Measurements from ENCODE around the gene PHF5A.

Gene PHF5A

GRCh38 chr22:41468381-41469217 is at the start of gene PHF5A, which contains the start of gene ACO2:
Gene PHF5A (minus strand): TSS chr22:41468692. CDS start chr22:41468653, 39 bp downstream.
Gene ACO2 (plus strand): TSS chr22:41469117. CDS start chr22:41469147, 30 bp downstream.
- DNase-seq (ENCODE audit: low read depth), result peak; percentile 99

- no peak for DNase-seq (ENCODE audit: low read depth)
These were observed 49.5 kb upstream of the PHF5A start for GRCh38 chr22:41518048-41518347.

GRCh38 chr22:41517172-41518047 is 48.9 kb upstream of the PHF5A start:
- peak; percentile 73 for DNase-seq (ENCODE audit: low read depth)

GRCh38 chr22:41516462-41516861 is 48.0 kb upstream of the PHF5A start:
- no peak for DNase-seq (ENCODE audit: low read depth)

GRCh38 chr22:41513391-41513790 is 44.9 kb upstream of the PHF5A start:
- DNase-seq (ENCODE audit: low read depth), result no peak

GRCh38 chr22:41512421-41513194 is 44.1 kb upstream of the PHF5A start:
- peak; percentile 73 for DNase-seq (ENCODE audit: low read depth)

- no peak for DNase-seq (ENCODE audit: low read depth)
These were observed 43.1 kb upstream of the PHF5A start for GRCh38 chr22:41511521-41511968.

- DNase-seq (ENCODE audit: low read depth), result no peak
These were observed 40.3 kb upstream of the PHF5A start for GRCh38 chr22:41508770-41509170.

- no peak for DNase-seq (ENCODE audit: low read depth)
These were observed 39.0 kb upstream of the PHF5A start for GRCh38 chr22:41507330-41508063.

- DNase-seq (ENCODE audit: low read depth), result no peak
These were observed 37.2 kb upstream of the PHF5A start for GRCh38 chr22:41505511-41506220.

GRCh38 chr22:41504816-41505215 is 36.3 kb upstream of the PHF5A start:
- DNase-seq (ENCODE audit: low read depth), result no peak

- no peak for DNase-seq (ENCODE audit: low read depth)
These were observed 35.9 kb upstream of the PHF5A start for GRCh38 chr22:41504397-41504796.

GRCh38 chr22:41501209-41501608 is 32.7 kb upstream of the PHF5A start:
- peak; percentile 35 for DNase-seq (ENCODE audit: low read depth)

- no peak for DNase-seq (ENCODE audit: low read depth)
These were observed 31.8 kb upstream of the PHF5A start for GRCh38 chr22:41500303-41500702.

- no peak for DNase-seq (ENCODE audit: low read depth)
These were observed 31.3 kb upstream of the PHF5A start for GRCh38 chr22:41499624-41500280.

GRCh38 chr22:41498303-41498835 is 29.9 kb upstream of the PHF5A start:
- DNase-seq (ENCODE audit: low read depth), result no peak

- no peak for DNase-seq (ENCODE audit: low read depth)
These were observed 23.0 kb upstream of the PHF5A start for GRCh38 chr22:41491374-41492100.

GRCh38 chr22:41488596-41489385 is 20.3 kb upstream of the PHF5A start:
- DNase-seq (ENCODE audit: low read depth), result no peak

All from ELR (cell line).